Mesenchymal stem cell (in vitro differentiated cells and primary cell): ENCODE results near the gene PIP4K2C.

Source experiments
- DNase-seq: peaks from one replicate; pipeline ENCODE4 v3.0.0-alpha.2; 2013
- H2AFZ ChIP-seq: one replicate; pipeline ENCODE4 v1.6.1; 2013; ENCODE audit warnings: low read depth, mild to moderate bottlenecking, control low read depth, inconsistent platforms, low read length, moderate library complexity
- H2AK5ac ChIP-seq: 2 replicates; pipeline ENCODE4 v1.6.1; 2013; ENCODE audit warnings: low read length, moderate library complexity, mild to moderate bottlenecking, inconsistent platforms; ENCODE audit not compliant: severe bottlenecking
- H2BK120ac ChIP-seq: one replicate; pipeline ENCODE4 v1.6.1; 2013; ENCODE audit warnings: low read depth, mild to moderate bottlenecking, inconsistent platforms, low read length, moderate library complexity
- H2BK12ac ChIP-seq, 2 experiments: one replicate each; pipeline ENCODE4 v1.6.1; 2013; ENCODE audit warnings: inconsistent platforms in 2 of 2, low read length in 2 of 2, mild to moderate bottlenecking in 2 of 2, moderate library complexity in 2 of 2, control low read depth in 1 of 2
- H2BK15ac ChIP-seq: one replicate; pipeline ENCODE4 v1.6.1; 2013; ENCODE audit warnings: mild to moderate bottlenecking, low read depth, inconsistent platforms; ENCODE audit not compliant: poor library complexity, severe bottlenecking
- H2BK5ac ChIP-seq: 2 replicates; pipeline ENCODE4 v1.6.1; 2013; ENCODE audit warnings: low read depth, mild to moderate bottlenecking, low read length, control low read depth, inconsistent platforms; ENCODE audit not compliant: poor library complexity, severe bottlenecking
- H3K14ac ChIP-seq, 2 experiments: one replicate each; pipeline ENCODE4 v1.6.1; 2013; ENCODE audit warnings: inconsistent platforms in 2 of 2, low read length in 2 of 2, control low read depth in 1 of 2, mild to moderate bottlenecking in 1 of 2, moderate library complexity in 1 of 2
- H3K18ac ChIP-seq, 2 experiments: one replicate each; pipeline ENCODE4 v1.6.1; 2013; ENCODE audit warnings: inconsistent platforms in 2 of 2, low read length in 2 of 2, control low read depth in 1 of 2, low read depth in 1 of 2, mild to moderate bottlenecking in 1 of 2
- H3K23ac ChIP-seq, 2 experiments: one replicate each; pipeline ENCODE4 v1.6.1; 2013; ENCODE audit warnings: inconsistent platforms in 2 of 2, low read length in 2 of 2, mild to moderate bottlenecking in 2 of 2, moderate library complexity in 2 of 2, control low read depth in 1 of 2
- H3K27ac ChIP-seq: 2 replicates; pipeline ENCODE4 v1.5.1; 2013; ENCODE audit warnings: mild to moderate bottlenecking, moderate library complexity, low read length, control low read depth, inconsistent platforms; ENCODE audit not compliant: poor library complexity, severe bottlenecking
- H3K27me3 ChIP-seq, 2 experiments: 2 replicates each; pipeline versions ENCODE4 v1.6.1 to v1.7.0; 2013; ENCODE audit warnings: low read length in 2 of 2, mild to moderate bottlenecking in 2 of 2, moderate library complexity in 2 of 2, control low read depth in 1 of 2, inconsistent platforms in 1 of 2; ENCODE audit not compliant: control insufficient read depth in 1 of 2, insufficient read depth in 1 of 2
- H3K36me3 ChIP-seq, 2 experiments: 2 replicates each; pipeline versions ENCODE4 v1.6.1 to v1.7.0; 2013; ENCODE audit warnings: low read length in 2 of 2, control low read depth in 1 of 2, inconsistent platforms in 1 of 2, low read depth in 1 of 2, mild to moderate bottlenecking in 1 of 2; ENCODE audit not compliant: insufficient read depth in 2 of 2, control insufficient read depth in 1 of 2
- H3K4ac ChIP-seq, 2 experiments: one replicate each; pipeline ENCODE4 v1.6.1; 2013; ENCODE audit warnings: inconsistent platforms in 2 of 2, low read length in 2 of 2, mild to moderate bottlenecking in 2 of 2, moderate library complexity in 2 of 2, control low read depth in 1 of 2, low read depth in 1 of 2
- H3K4me1 ChIP-seq: 2 replicates; pipeline ENCODE4 v1.6.1; 2013; ENCODE audit warnings: low read depth, low read length, control low read depth; ENCODE audit not compliant: control insufficient read depth, insufficient read depth
- H3K4me2 ChIP-seq: 2 replicates; pipeline ENCODE4 v1.6.1; 2013; ENCODE audit warnings: low read length, mild to moderate bottlenecking, inconsistent platforms; ENCODE audit not compliant: poor library complexity, severe bottlenecking
- H3K4me3 ChIP-seq, 2 experiments: 2 replicates each; pipeline versions ENCODE4 v1.5.1 to v1.7.0; 2013; ENCODE audit warnings: low read length in 2 of 2, mild to moderate bottlenecking in 2 of 2, control low read depth in 1 of 2, low read depth in 1 of 2; ENCODE audit not compliant: insufficient read depth in 1 of 2
- H3K79me1 ChIP-seq: replicated peaks from 2 replicates; pipeline ENCODE4 v1.6.1; 2013; ENCODE audit warnings: mild to moderate bottlenecking, control low read depth, low read length, inconsistent platforms; ENCODE audit not compliant: poor library complexity, severe bottlenecking
- H3K9ac ChIP-seq: 2 replicates; pipeline ENCODE4 v1.7.0; 2013; ENCODE audit warnings: mild to moderate bottlenecking, low read length, moderate library complexity
- H3K9me3 ChIP-seq: 2 replicates; pipeline ENCODE4 v1.7.0; 2013; ENCODE audit warnings: mild to moderate bottlenecking, low read length; ENCODE audit not compliant: control insufficient read depth
- H4K8ac ChIP-seq: one replicate; pipeline ENCODE4 v1.6.1; 2013; ENCODE audit warnings: inconsistent platforms, mild to moderate bottlenecking, low read length, moderate library complexity
- H4K91ac ChIP-seq: one replicate; pipeline ENCODE4 v1.6.1; 2013; ENCODE audit warnings: mild to moderate bottlenecking, low read length, inconsistent platforms
- WGBS: methylation state at CpG from one replicate; pipeline ENCODE4 v1.1.7; 2013; ENCODE audit warnings: mixed read lengths; 5-methylcytosine and 5-hydroxymethylcytosine counted together

The PIP4K2C gene

DNA sequence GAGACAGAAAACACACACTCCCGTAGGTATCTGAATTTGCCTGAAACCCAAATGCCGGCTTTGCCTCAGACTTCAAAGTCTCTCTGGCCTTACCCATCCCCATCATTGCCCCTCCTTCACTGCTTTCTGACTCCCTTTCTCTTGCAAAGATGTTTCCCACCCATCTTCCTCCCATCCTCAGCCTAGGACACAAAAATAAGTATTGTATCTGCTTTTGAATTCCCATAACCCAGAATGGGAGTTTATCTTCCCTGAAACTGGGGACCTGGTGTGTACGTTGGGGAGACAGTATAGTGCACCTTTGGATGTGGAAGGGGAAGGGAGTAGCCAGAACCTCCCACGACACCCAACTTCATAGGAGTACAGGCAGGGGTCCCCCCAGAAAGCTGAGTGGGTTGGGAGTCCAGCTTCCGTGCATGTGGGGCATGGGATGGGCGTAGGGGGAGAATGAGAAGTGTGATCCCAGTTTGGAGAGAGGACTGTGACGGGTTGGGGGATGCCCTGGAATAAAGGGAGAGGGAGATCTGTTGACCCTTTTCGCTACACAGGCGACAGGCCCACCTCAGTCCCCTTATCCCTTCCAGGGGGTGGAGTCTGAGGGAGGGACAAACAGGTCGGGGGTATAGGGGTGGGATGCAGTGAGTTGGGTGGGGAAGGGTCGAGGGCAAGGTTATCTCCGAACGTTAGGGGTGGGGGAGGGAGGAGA is 41.6 kb upstream of the PIP4K2C start:
- Histone ChIP-seq H3K23ac (no peak overlapping the region), H3K36me3 (peaks cover 0 to 14% of the 10 kb centered on the region in 2 experiments), H3K4me1 (peaks cover 27% of the 10 kb centered on the region), H3K9me3 (no peaks in the 10 kb centered on the region), H4K8ac (no peak overlapping the region), H2AFZ (no peak overlapping the region), H4K91ac (no peak overlapping the region), H2BK12ac (no peak overlapping the region), H3K9ac (no peak overlapping the region), H2BK15ac (no peak overlapping the region), H3K27ac (no peak overlapping the region), H3K27me3 (peaks cover 28 to 44% of the 10 kb centered on the region in 2 experiments), H3K4me3 (peak overlapping the region; percentile 65 to 72), H3K14ac (no peak overlapping the region), H2BK5ac (no peak overlapping the region), H2BK120ac (no peak overlapping the region), H2AK5ac (no peak overlapping the region), H3K4ac (no peak overlapping the region), H3K79me1 (peaks cover 6% of the 10 kb centered on the region), H3K18ac (no peak overlapping the region), H3K4me2 (peak overlapping the region; percentile 67)
- DNase-seq, result no peak
- WGBS, result 52% methylated on average over 7 of the region's 13 CpGs

- H3K27ac ChIP-seq, result no peak within 1 kb of the TSS
- no peak within 1 kb of the TSS for H2BK12ac ChIP-seq
- H2AFZ ChIP-seq, result peak within 1 kb of the TSS; percentile 57
- H3K14ac ChIP-seq, result no peak within 1 kb of the TSS
- no peak within 1 kb of the TSS for H4K91ac ChIP-seq
- H3K18ac ChIP-seq, result no peak within 1 kb of the TSS
- H3K9me3 ChIP-seq, result no peaks in the 10 kb centered on the region
- peaks cover 27% of the 10 kb centered on the region for H3K4me1 ChIP-seq
- H3K79me1 ChIP-seq, result peaks cover 6% of the 10 kb centered on the region
- peak within 1 kb of the TSS; percentile 65 to 72 for H3K4me3 ChIP-seq
- no peak within 1 kb of the TSS for H3K9ac ChIP-seq
- no peak within 1 kb of the TSS for H4K8ac ChIP-seq
- H2BK5ac ChIP-seq, result no peak within 1 kb of the TSS
- no peak within 1 kb of the TSS for H3K4ac ChIP-seq
- H3K36me3 ChIP-seq, result peaks cover 0 to 9% of the 10 kb centered on the region in 2 experiments
- H2BK120ac ChIP-seq, result no peak within 1 kb of the TSS
- peak within 1 kb of the TSS; percentile 67 for H3K4me2 ChIP-seq
- no peak for DNase-seq
- peaks cover 28 to 44% of the 10 kb centered on the region in 2 experiments for H3K27me3 ChIP-seq
- peak within 1 kb of the TSS in 1 of 2 experiments; percentile 63 for H3K23ac ChIP-seq
- WGBS, result 2% methylated on average over 48 of the region's 52 CpGs
- no peak within 1 kb of the TSS for H2AK5ac ChIP-seq
- H2BK15ac ChIP-seq, result no peak within 1 kb of the TSS
Measured at GRCh38 chr12:57549909-57550640, 40.9 kb upstream of the PIP4K2C start, which contains the start of gene KIF5A. TSS of gene KIF5A (plus strand) at chr12:57550044. CDS start at chr12:57550272, 228 bp downstream.

DNA sequence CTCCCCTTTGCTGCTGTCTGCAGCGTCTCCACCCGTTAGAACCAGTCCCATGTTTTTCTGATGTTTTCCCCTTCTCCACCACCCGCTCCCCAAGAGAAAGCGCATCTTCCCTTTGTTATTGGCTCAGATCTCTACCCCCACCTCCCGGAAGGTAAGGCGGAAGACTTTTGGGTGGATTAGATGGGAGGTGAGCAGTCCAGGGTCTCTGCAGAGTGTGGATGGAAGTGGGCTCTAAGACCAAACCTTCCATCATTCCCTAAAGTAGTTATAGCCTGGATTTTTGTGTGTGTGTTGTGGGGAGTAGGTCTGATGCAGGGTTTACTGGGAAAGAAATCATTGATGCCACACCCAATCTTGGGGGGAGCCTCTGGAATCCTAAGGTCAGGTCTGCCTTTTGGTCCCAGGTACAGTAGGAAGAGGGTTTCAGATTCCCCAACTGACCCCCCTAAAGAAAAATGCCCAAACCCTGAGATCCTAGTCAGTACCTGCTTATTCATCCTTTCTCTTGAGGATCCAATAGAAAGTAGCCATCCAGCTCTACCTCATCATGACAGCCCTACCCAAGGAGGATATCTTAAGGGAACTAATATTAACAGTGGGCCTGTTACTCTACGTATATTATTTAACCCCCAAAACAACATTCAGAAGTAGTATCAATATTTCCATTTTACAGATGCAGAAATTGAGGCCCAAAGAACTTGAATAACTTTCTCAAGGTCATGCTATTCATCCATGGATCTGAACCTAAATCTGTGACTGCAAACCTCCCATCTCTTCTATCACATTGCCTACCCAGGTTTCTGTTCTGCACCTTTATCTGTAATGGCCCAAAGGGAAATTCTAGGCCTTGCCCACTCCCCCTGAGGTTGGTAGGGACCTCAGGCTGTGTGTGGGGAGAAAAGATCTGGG is 40.1 kb upstream of the PIP4K2C start:
- no peak overlapping the region for H3K9ac ChIP-seq
- H3K9me3 ChIP-seq, result no peaks in the 10 kb centered on the region
- no peak overlapping the region for H2BK12ac ChIP-seq
- H3K4me3 ChIP-seq, result no peak overlapping the region
- no peak overlapping the region for H4K91ac ChIP-seq
- H3K27me3 ChIP-seq, result peaks cover 28 to 44% of the 10 kb centered on the region in 2 experiments
- no peak overlapping the region for H3K14ac ChIP-seq
- H2AFZ ChIP-seq, result no peak overlapping the region
- no peak overlapping the region for H3K23ac ChIP-seq
- no peak overlapping the region for H3K4me2 ChIP-seq
- H2BK15ac ChIP-seq, result no peak overlapping the region
- H2AK5ac ChIP-seq, result no peak overlapping the region
- H2BK120ac ChIP-seq, result no peak overlapping the region
- H3K4ac ChIP-seq, result no peak overlapping the region
- H4K8ac ChIP-seq, result no peak overlapping the region
- H2BK5ac ChIP-seq, result no peak overlapping the region
- no peak for DNase-seq
- 97% methylated on average over 1 of the region's 7 CpGs for WGBS
- H3K4me1 ChIP-seq, result peaks cover 24% of the 10 kb centered on the region
- peaks cover 0 to under 1% of the 10 kb centered on the region in 2 experiments for H3K36me3 ChIP-seq
- H3K79me1 ChIP-seq, result peaks cover 4% of the 10 kb centered on the region
- no peak overlapping the region for H3K18ac ChIP-seq
- H3K27ac ChIP-seq, result no peak overlapping the region
